Measurements from ENCODE around the gene FOXN4. TPM values are rescaled to one million over a fixed set of nuclear protein-coding genes. Genes with fewer than 3 reads are reported as not detected.

Gene FOXN4
- polyA plus RNA-seq, 1 donor (not counting 4 experiments of a cell fraction or from before 2014, with no cell fraction given): not detected

DNA sequence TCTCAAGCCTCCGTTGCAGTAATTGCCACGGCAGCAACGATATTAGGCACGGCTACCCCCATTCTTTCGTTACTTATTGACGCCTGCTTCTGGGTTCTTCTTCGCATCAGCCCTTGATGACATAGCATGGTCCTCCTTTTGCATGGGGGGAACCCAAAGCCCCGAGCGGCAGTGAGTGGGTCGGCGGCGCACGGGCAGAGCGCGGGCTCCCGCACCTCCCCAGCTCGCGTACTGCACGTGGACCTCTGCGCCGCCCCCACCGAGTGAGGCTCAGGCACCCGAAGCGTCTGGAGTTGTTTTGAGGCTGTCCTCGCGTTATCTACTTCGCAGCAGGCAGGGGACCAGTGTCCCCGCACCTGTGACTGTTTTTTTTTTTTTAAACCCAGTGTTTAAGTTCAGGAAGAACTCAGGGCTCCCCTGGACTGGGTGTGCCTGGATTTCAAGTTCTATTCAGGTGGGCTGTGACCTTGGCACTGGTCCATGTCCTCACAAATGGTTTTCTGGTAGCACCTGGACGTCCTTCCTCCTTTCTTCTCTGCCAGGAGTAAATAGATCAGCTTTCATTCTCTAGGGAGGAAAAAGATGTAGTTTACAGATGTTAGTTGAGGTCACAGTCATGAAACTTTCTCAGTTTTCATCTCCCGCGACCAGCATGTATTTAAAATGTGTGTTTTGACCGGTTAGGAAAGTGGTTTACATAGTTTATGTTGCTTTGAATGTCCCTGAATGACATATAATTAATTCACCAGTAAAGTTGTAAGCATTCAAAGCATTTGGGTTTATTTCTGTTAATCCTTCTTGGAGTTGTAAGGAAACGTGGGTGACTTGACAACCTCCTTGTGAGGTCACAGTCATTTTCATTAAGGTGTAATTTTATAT is 1.4 kb upstream of the FOXN4 start:
- Histone ChIP-seq H3K27ac (ENCODE audit: control insufficient read depth, insufficient read depth, low read length) (no peak overlapping the region), H3K4me1 (ENCODE audit: control insufficient read depth, extremely low read depth, insufficient read depth, low read length) (peaks cover 6% of the 10 kb centered on the region), H3K9me1 (ENCODE audit: control insufficient read depth, extremely low read depth, insufficient read depth, low read length) (no peaks in the 10 kb centered on the region), H3K36me3 (ENCODE audit: control insufficient read depth in 2 of 2, extremely low read depth in 1 of 2, insufficient read depth in 2 of 2, low read length in 2 of 2) (no peaks in the 10 kb centered on the region), H3K9me3 (ENCODE audit: control insufficient read depth, low read depth, low read length) (no peaks in the 10 kb centered on the region), H3K27me3 (ENCODE audit: control insufficient read depth, extremely low read depth, insufficient read depth, low read length) (peaks cover 63% of the 10 kb centered on the region), H3K79me2 (ENCODE audit: control insufficient read depth, insufficient read depth, low read length) (no peaks in the 10 kb centered on the region), H3K4me2 (ENCODE audit: control insufficient read depth, extremely low read depth, insufficient read depth, low read depth, low read length) (peak overlapping the region; percentile 70), H3K9ac (ENCODE audit: control insufficient read depth, extremely low read depth, insufficient read depth, low read length) (no peak overlapping the region), H3K4me3 (ENCODE audit: control insufficient read depth in 2 of 3, extremely low read depth in 1 of 3, insufficient read depth in 2 of 3, low read depth in 1 of 3, low read length in 3 of 3) (peak overlapping the region in 2 of 3 experiments; percentile 35 to 57), H2AFZ (ENCODE audit: control insufficient read depth, low read length) (no peak overlapping the region), H4K20me1 (ENCODE audit: control insufficient read depth, extremely low read depth, insufficient read depth, low read length) (no peaks in the 10 kb centered on the region)
- no peak for DNase-seq (ENCODE audit: low read depth, low spot score)
- TF ChIP-seq, protein P1, sequence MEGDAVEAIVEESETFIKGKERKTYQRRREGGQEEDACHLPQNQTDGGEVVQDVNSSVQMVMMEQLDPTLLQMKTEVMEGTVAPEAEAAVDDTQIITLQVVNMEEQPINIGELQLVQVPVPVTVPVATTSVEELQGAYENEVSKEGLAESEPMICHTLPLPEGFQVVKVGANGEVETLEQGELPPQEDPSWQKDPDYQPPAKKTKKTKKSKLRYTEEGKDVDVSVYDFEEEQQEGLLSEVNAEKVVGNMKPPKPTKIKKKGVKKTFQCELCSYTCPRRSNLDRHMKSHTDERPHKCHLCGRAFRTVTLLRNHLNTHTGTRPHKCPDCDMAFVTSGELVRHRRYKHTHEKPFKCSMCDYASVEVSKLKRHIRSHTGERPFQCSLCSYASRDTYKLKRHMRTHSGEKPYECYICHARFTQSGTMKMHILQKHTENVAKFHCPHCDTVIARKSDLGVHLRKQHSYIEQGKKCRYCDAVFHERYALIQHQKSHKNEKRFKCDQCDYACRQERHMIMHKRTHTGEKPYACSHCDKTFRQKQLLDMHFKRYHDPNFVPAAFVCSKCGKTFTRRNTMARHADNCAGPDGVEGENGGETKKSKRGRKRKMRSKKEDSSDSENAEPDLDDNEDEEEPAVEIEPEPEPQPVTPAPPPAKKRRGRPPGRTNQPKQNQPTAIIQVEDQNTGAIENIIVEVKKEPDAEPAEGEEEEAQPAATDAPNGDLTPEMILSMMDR (optimal IDR thresholded peaks at IDR 0.05 in 1 of 3, IDR thresholded peaks at IDR 0.05 in 1 of 3, conservative IDR thresholded peaks at IDR 0.05 in 1 of 3; ENCODE audit: extremely low read depth in 1 of 3, insufficient read depth in 2 of 3, low read length in 3 of 3): no peak
- peak; percentile 96 for TF ChIP-seq EZH2 (IDR thresholded peaks at IDR 0.05; ENCODE audit: low read length)
- no peak for FAIRE-seq
- dilution Hi-C loops (cut with MboI; ENCODE audit: extremely low pct_ligation_motif_present, low sequenced_read_pairs): no loop called here

DNA sequence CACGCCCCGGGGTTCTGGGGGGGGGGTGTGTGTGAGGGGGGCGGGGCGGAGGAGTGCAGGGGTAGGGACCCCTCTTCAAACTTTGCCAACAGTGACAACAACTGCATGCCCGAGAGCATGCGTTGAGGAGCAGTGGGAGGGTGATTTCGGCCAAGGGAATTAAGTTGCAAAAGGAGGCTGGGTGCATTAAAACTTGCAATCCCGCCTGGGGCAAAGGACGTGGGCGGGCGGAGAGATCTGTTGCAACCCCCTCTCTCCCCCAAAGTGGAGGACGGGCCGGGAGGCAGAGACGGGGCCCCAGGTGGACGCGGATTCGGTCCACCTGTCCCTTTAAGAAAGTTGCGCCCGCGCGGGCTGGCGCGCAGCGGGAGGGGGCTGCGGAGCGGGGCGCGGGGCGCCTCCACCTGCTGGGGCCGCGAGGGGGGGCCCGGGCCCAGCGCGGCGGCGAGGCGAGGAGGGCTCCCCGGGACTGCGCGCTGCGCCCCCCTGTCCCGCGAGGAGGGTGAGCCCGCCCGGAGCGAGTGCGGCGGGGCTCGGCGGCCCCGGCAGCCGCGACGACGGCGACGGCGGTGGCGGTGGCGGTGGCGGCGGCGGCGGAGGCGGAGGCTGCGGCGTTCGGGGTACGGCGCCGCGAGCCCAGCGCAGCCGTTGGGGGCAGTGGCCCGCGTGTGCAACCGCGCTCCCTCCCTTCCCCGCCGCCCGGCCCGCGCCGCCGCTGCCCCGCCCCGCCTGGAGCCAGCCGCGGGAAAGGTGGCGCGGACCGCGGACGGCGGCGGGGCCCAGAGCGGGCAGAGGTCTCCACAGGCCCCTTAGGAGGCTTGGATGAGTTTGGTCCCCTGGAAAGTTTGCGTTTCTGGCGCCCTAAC is 530 bp upstream of the FOXN4 start:
- no peaks in the 10 kb centered on the region for H3K36me3 ChIP-seq (ENCODE audit: control insufficient read depth in 2 of 2, extremely low read depth in 1 of 2, insufficient read depth in 2 of 2, low read length in 2 of 2)
- H4K20me1 ChIP-seq (ENCODE audit: control insufficient read depth, extremely low read depth, insufficient read depth, low read length): no peaks in the 10 kb centered on the region
- peaks cover 63% of the 10 kb centered on the region for H3K27me3 ChIP-seq (ENCODE audit: control insufficient read depth, extremely low read depth, insufficient read depth, low read length)
- peak; percentile 70 for TF ChIP-seq EZH2 (IDR thresholded peaks at IDR 0.05; ENCODE audit: low read length)
- TF ChIP-seq, protein P1 (optimal IDR thresholded peaks at IDR 0.05 in 1 of 3, IDR thresholded peaks at IDR 0.05 in 1 of 3, conservative IDR thresholded peaks at IDR 0.05 in 1 of 3; ENCODE audit: extremely low read depth in 1 of 3, insufficient read depth in 2 of 3, low read length in 3 of 3): no peak
- H3K4me3 ChIP-seq (ENCODE audit: control insufficient read depth in 2 of 3, extremely low read depth in 1 of 3, insufficient read depth in 2 of 3, low read depth in 1 of 3, low read length in 3 of 3): peak overlapping the region in 2 of 3 experiments; percentile 35 to 57
- dilution Hi-C loops (cut with MboI; ENCODE audit: extremely low pct_ligation_motif_present, low sequenced_read_pairs): no loop called here
- no peaks in the 10 kb centered on the region for H3K9me1 ChIP-seq (ENCODE audit: control insufficient read depth, extremely low read depth, insufficient read depth, low read length)
- no peaks in the 10 kb centered on the region for H3K79me2 ChIP-seq (ENCODE audit: control insufficient read depth, insufficient read depth, low read length)
- DNase-seq (ENCODE audit: low read depth, low spot score): no peak
- H2AFZ ChIP-seq (ENCODE audit: control insufficient read depth, low read length): no peak overlapping the region
- peak overlapping the region; percentile 70 for H3K4me2 ChIP-seq (ENCODE audit: control insufficient read depth, extremely low read depth, insufficient read depth, low read depth, low read length)
- H3K4me1 ChIP-seq (ENCODE audit: control insufficient read depth, extremely low read depth, insufficient read depth, low read length): peaks cover 6% of the 10 kb centered on the region
- H3K27ac ChIP-seq (ENCODE audit: control insufficient read depth, insufficient read depth, low read length): no peak overlapping the region
- no peak for FAIRE-seq
- no peak overlapping the region for H3K9ac ChIP-seq (ENCODE audit: control insufficient read depth, extremely low read depth, insufficient read depth, low read length)
- no peaks in the 10 kb centered on the region for H3K9me3 ChIP-seq (ENCODE audit: control insufficient read depth, low read depth, low read length)

All from keratinocyte (primary cell).